Right lobe of liver (tissue), 6 donors: ENCODE measurements around the gene ANGPTL2. TPM values are rescaled to one million over a fixed set of nuclear protein-coding genes. Genes with fewer than 3 reads are reported as not detected.

Source experiments
- ATAC-seq, 4 donors: fragments of 200-7000 bp; cut with Tn5 transposase; one replicate each; pipeline ENCODE4 v1.9.1; 2020; ENCODE audit warnings: mild to moderate bottlenecking in 4 of 4, moderate library complexity in 4 of 4
- DNase-seq, 3 donors: peaks; one replicate each; pipeline ENCODE4 v3.0.0-alpha.2; 2020
- H3K27ac ChIP-seq, 3 donors: fragments of 200-600 bp; one replicate each; pipeline ENCODE4 v1.8.0; 2022
- H3K27me3 ChIP-seq, 2 donors: fragments of 200-600 bp; one replicate each; pipeline ENCODE4 v1.8.0; 2022
- H3K36me3 ChIP-seq, 4 donors: fragments of 200-600 bp; sonication (generic) in 1 of 4; one replicate each; pipeline versions ENCODE4 v1.5.1 to v1.8.0; 2017 to 2022; ENCODE audit warnings: control low read depth in 1 of 4
- H3K4me1 ChIP-seq, 4 donors: fragments of 200-600 bp; sonication (generic) in 1 of 4; one replicate each; pipeline versions ENCODE4 v1.5.1 to v1.8.0; 2017 to 2022; ENCODE audit warnings: control low read depth in 1 of 4
- H3K4me3 ChIP-seq, 3 donors: fragments of 200-600 bp; one replicate each; pipeline ENCODE4 v1.8.0; 2022
- H3K9me3 ChIP-seq, 4 donors: fragments of 200-600 bp; sonication (generic) in 1 of 4; one replicate each; pipeline versions ENCODE4 v1.5.1 to v1.8.0; 2017 to 2022; ENCODE audit warnings: control low read depth in 1 of 4
- CTCF ChIP-seq, 4 donors: fragments of 200-600 bp in 3 of 4; fragments of 450-650 bp in 1 of 4; IDR thresholded peaks; one replicate each; pipeline versions ENCODE4 v1.5.1 to v1.8.0; 2016 to 2022; ENCODE audit warnings: antibody characterized with exemption in 4 of 4, mild to moderate bottlenecking in 2 of 4
- POLR2A ChIP-seq: fragments of 450-650 bp; IDR thresholded peaks from one replicate; pipeline ENCODE4 v1.6.1; 2017; ENCODE audit warnings: antibody characterized with exemption, mild to moderate bottlenecking
- WGBS: methylation state at CpG from one replicate; pipeline ENCODE4 v1.1.6; 2018; ENCODE audit warnings: low coverage, low lambda C conversion rate; ENCODE audit not compliant: insufficient coverage; ENCODE audit errors: missing lambda C conversion rate; 5-methylcytosine and 5-hydroxymethylcytosine counted together
- intact Hi-C, 2 donors: fragments of 100-400 bp; cut with DNase I; formaldehyde crosslinking; loops; one replicate each; pipeline versions ENCODE4 v1.11.2 to v1.14.1; 2022
- total RNA-seq, 6 experiments: library from RNA; depleted of rRNA in 2 of 6; stranded (reverse); fragments of >200 nt in 2 of 6; fragmentation: NEBNext Ultra II Directional in 3 of 6; extraction: Animal tissue kit (Norgen Biotek cat#: 25700) in 3 of 6; gene quantifications; one replicate each; pipeline versions ENCODE4 v1.1.0 to v1.2.4, GENCODE V29; 2016 to 2023
- donor health status: DM: no; HTN: yes; CAD: no.
- donor health status: DM: no; HTN: no; CAD: no.
- donor health status: DM: no; HTN: no; CAD: no.
- donor health status: DM: no; HTN: yes; CAD: no.
- donor health status: DM: no; HTN: yes; CAD: no.

Gene ANGPTL2
- total RNA-seq, 6 experiments from 2014 or later, result 2.1 to 6.3 (median 3.0) TPM

- Histone ChIP-seq H3K4me1 (peaks cover 0 to 5% (median 0%) of the 10 kb centered on the region in 4 donors), H3K27ac (no peak overlapping the region), H3K36me3 (no peaks in the 10 kb centered on the region), H3K9me3 (no peaks in the 10 kb centered on the region), H3K4me3 (no peak overlapping the region), H3K27me3 (no peaks in the 10 kb centered on the region)
- no peak for TF ChIP-seq CTCF (IDR thresholded peaks at IDR 0.05)
- TF ChIP-seq POLR2A, result no peak
- ATAC-seq (no peak), DNase-seq (no peak)
- intact Hi-C loops, result no loop called here
- 74% methylated on average over 2 of the region's 3 CpGs for WGBS
These were observed 7.3 kb upstream of the ANGPTL2 start for GRCh38 chr9:127129718-127130085.

- intact Hi-C loops, result no loop called here
- TF ChIP-seq CTCF (IDR thresholded peaks at IDR 0.05) (no peak), POLR2A (no peak)
- WGBS, result 77% methylated on average over 4 of the region's 5 CpGs
- H3K36me3 ChIP-seq, result no peaks in the 10 kb centered on the region
- H3K27ac ChIP-seq, result no peak overlapping the region
- no peaks in the 10 kb centered on the region for H3K9me3 ChIP-seq
- ATAC-seq (no peak), DNase-seq (no peak)
- H3K27me3 ChIP-seq, result no peaks in the 10 kb centered on the region
- H3K4me1 ChIP-seq, result peaks cover 0 to 5% (median 0%) of the 10 kb centered on the region in 4 donors
- no peak overlapping the region for H3K4me3 ChIP-seq
These were observed 6.8 kb upstream of the ANGPTL2 start for GRCh38 chr9:127129073-127129717.

GRCh38 chr9:127128341-127129072 is 6.1 kb upstream of the ANGPTL2 start:
- no peak for DNase-seq
- H3K9me3 ChIP-seq, result no peaks in the 10 kb centered on the region
- intact Hi-C loops, result no loop called here
- peaks cover 0 to 5% (median 0%) of the 10 kb centered on the region in 4 donors for H3K4me1 ChIP-seq
- WGBS, result 79% methylated on average over 3 of the region's 9 CpGs
- no peak overlapping the region for H3K27ac ChIP-seq
- no peak for TF ChIP-seq CTCF (IDR thresholded peaks at IDR 0.05)
- TF ChIP-seq POLR2A, result no peak
- no peaks in the 10 kb centered on the region for H3K27me3 ChIP-seq
- no peak for ATAC-seq
- H3K4me3 ChIP-seq, result no peak overlapping the region
- no peaks in the 10 kb centered on the region for H3K36me3 ChIP-seq

- Histone ChIP-seq H3K4me1 (peaks cover 0 to 18% (median 0%) of the 10 kb centered on the region in 4 donors), H3K27ac (no peak overlapping the region), H3K9me3 (no peaks in the 10 kb centered on the region), H3K27me3 (no peaks in the 10 kb centered on the region), H3K36me3 (no peaks in the 10 kb centered on the region), H3K4me3 (no peak overlapping the region)
- ATAC-seq (no peak), DNase-seq (no peak)
- intact Hi-C loops, result no loop called here
- WGBS, result 90% methylated on average over 1 of the region's 1 CpG
- TF ChIP-seq CTCF (IDR thresholded peaks at IDR 0.05), result no peak
These were observed 4.5 kb upstream of the ANGPTL2 start for GRCh38 chr9:127126971-127127370.
